GM23248 (cell line): ENCODE results near the gene XRCC5. TPM values are rescaled to one million over a fixed set of nuclear protein-coding genes. Genes with fewer than 3 reads are reported as not detected.

Experiments used
- DNase-seq: peaks from one replicate; pipeline ENCODE4 v3.0.0-alpha.2; 2015
- H2AFZ ChIP-seq: fragments of 200-600 bp; sonication (generic); 2 replicates; pipeline ENCODE4 v1.6.1; 2016; ENCODE audit warnings: antibody characterized with exemption
- H3F3A ChIP-seq: fragments of 200-600 bp; sonication (generic); 2 replicates; pipeline ENCODE4 v1.6.1; 2016; ENCODE audit warnings: mild to moderate bottlenecking, antibody characterized with exemption, mixed run types; ENCODE audit not compliant: insufficient read depth
- H3K27ac ChIP-seq: fragments of 200-600 bp; sonication (generic); 2 replicates; pipeline ENCODE4 v1.5.1; 2016; ENCODE audit warnings: mild to moderate bottlenecking
- H3K27me3 ChIP-seq: fragments of 200-600 bp; sonication (generic); replicated peaks from 2 replicates; pipeline ENCODE4 v1.6.1; 2016; ENCODE audit warnings: mild to moderate bottlenecking; ENCODE audit not compliant: insufficient read depth
- H3K36me3 ChIP-seq: fragments of 200-600 bp; sonication (generic); 2 replicates; pipeline ENCODE4 v1.6.1; 2016; ENCODE audit warnings: low read depth, mild to moderate bottlenecking
- H3K4me1 ChIP-seq: fragments of 200-600 bp; sonication (generic); 2 replicates; pipeline ENCODE4 v1.6.1; 2016; ENCODE audit warnings: mild to moderate bottlenecking; ENCODE audit not compliant: insufficient read depth
- H3K4me2 ChIP-seq: fragments of 200-600 bp; sonication (generic); one replicate; pipeline ENCODE4 v1.6.1; 2016; ENCODE audit warnings: mild to moderate bottlenecking; ENCODE audit not compliant: unreplicated experiment
- H3K4me3 ChIP-seq: fragments of 200-600 bp; sonication (generic); 2 replicates; pipeline ENCODE4 v1.5.1; 2016; ENCODE audit warnings: mild to moderate bottlenecking
- H3K79me2 ChIP-seq: fragments of 200-600 bp; sonication (generic); 2 replicates; pipeline ENCODE4 v1.6.1; 2016; ENCODE audit warnings: mild to moderate bottlenecking; ENCODE audit not compliant: insufficient read depth
- H3K9ac ChIP-seq: fragments of 200-600 bp; sonication (generic); 2 replicates; pipeline ENCODE4 v1.6.1; 2016; ENCODE audit warnings: mild to moderate bottlenecking
- H3K9me2 ChIP-seq: fragments of 200-600 bp; sonication (generic); 2 replicates; pipeline ENCODE4 v1.6.1; 2016; ENCODE audit warnings: mixed run types, mild to moderate bottlenecking, moderate library complexity; ENCODE audit not compliant: insufficient read depth
- H3K9me3 ChIP-seq: fragments of 200-600 bp; sonication (generic); one replicate; pipeline ENCODE4 v1.6.1; 2017; ENCODE audit warnings: low read depth
- H4K20me1 ChIP-seq: fragments of 200-600 bp; sonication (generic); 2 replicates; pipeline ENCODE4 v1.6.0; 2016; ENCODE audit not compliant: insufficient read depth
- EZH2 ChIP-seq: fragments of 200-600 bp; sonication (generic); IDR thresholded peaks from 2 replicates; pipeline ENCODE4 v1.6.1; 2018; ENCODE audit warnings: antibody characterized with exemption, mild to moderate bottlenecking; ENCODE audit not compliant: insufficient read depth, poor library complexity, severe bottlenecking
- EZH2phosphoT487 ChIP-seq: fragments of 200-600 bp; sonication (generic); IDR thresholded peaks from 2 replicates; pipeline ENCODE4 v1.6.1; 2018; ENCODE audit warnings: antibody characterized with exemption, moderate library complexity, mild to moderate bottlenecking, low read depth; ENCODE audit not compliant: insufficient read depth
- WGBS, 2 experiments: methylation state at CpG; one replicate each; pipeline ENCODE4 v1.1.6; 2015 to 2017; ENCODE audit warnings: low lambda C conversion rate in 2 of 2, low coverage in 1 of 2; ENCODE audit errors: missing lambda C conversion rate in 2 of 2; 5-methylcytosine and 5-hydroxymethylcytosine counted together
- in situ Hi-C: fragments of 300-500 bp; cut with MboI; formaldehyde crosslinking; loops from 2 replicates; pipeline ENCODE4 v1.15.0; 2020
- polyA plus RNA-seq: library from polyadenylated mRNA; unstranded; fragments of >200 nt; fragmentation: Nextera tagmentation; extraction: Ambion mirVana; gene quantifications from 2 replicates; pipeline ENCODE4 v1.2.1, GENCODE V29; 2016
- total RNA-seq: library from RNA; depleted of rRNA; stranded (reverse); fragments of >200 nt; shearing (Covaris generic); gene quantifications from 2 replicates; pipeline ENCODE4 v1.2.3, GENCODE V29; 2014

The XRCC5 gene
- total and polyA plus RNA-seq, 2 experiments from 2014 or later = 197 to 249 TPM

- Histone ChIP-seq H3K27ac (peak overlapping the region; percentile 63), H3K36me3 (peaks cover 39% of the 10 kb centered on the region), H2AFZ (peak overlapping the region; percentile 82), H3K9ac (peak overlapping the region; percentile 93), H3K9me3 (no peaks in the 10 kb centered on the region), H4K20me1 (no peaks in the 10 kb centered on the region), H3K9me2 (no peaks in the 10 kb centered on the region), H3K4me2 (peak overlapping the region; percentile 94), H3K4me3 (peak overlapping the region; percentile 90), H3F3A (peaks cover 33% of the 10 kb centered on the region), H3K27me3 (no peaks in the 10 kb centered on the region), H3K4me1 (peaks cover 30% of the 10 kb centered on the region), H3K79me2 (peaks cover 55% of the 10 kb centered on the region)
- WGBS, 2 experiments = 0 to 8% methylated on average over 1 of the region's 1 CpG
- TF ChIP-seq EZH2 (no peak), EZH2phosphoT487 (no peak)
- in situ Hi-C loops = no loop called here
- peak; percentile 43 for DNase-seq
These were observed 1.5 kb downstream of the XRCC5 start for GRCh38 chr2:216110620-216111019.

DNA sequence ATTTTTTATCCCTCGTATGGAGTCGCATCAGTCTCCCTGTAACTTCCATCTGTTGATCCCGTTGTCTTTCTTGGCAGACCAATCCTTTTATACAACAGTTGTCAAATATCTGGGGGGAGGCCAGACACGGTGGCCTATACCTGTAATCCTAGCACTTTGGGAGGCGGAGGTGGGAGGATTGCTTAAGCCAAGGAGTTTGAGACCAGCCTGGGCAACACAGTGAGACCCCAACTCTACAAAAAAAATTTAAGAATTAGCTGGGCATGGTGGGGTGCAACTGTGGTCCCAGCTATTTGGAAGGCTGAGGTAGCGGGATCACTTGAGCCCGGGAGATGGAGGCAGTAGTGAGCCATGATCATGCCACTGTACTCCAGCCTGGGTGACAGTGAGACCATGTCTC lies 2.0 kb downstream of the XRCC5 start:
- Histone ChIP-seq H3K27ac (peak overlapping the region; percentile 63), H3K9ac (peak overlapping the region; percentile 93), H2AFZ (no peak overlapping the region), H3F3A (peaks cover 33% of the 10 kb centered on the region), H3K4me1 (peaks cover 35% of the 10 kb centered on the region), H3K27me3 (no peaks in the 10 kb centered on the region), H3K4me2 (peak overlapping the region; percentile 94), H4K20me1 (no peaks in the 10 kb centered on the region), H3K9me3 (no peaks in the 10 kb centered on the region), H3K9me2 (no peaks in the 10 kb centered on the region), H3K36me3 (peaks cover 42% of the 10 kb centered on the region), H3K4me3 (peak overlapping the region; percentile 90), H3K79me2 (peaks cover 60% of the 10 kb centered on the region)
- DNase-seq = no peak
- in situ Hi-C loops = no loop called here
- WGBS, 2 experiments = 70 to 73% methylated on average over 7 of the region's 7 CpGs
- TF ChIP-seq EZH2phosphoT487 = no peak
- no peak for TF ChIP-seq EZH2

- H3F3A ChIP-seq = peaks cover 42% of the 10 kb centered on the region
- no peak overlapping the region for H3K4me3 ChIP-seq
- H3K79me2 ChIP-seq = peaks cover 78% of the 10 kb centered on the region
- no peak for DNase-seq
- no peak for TF ChIP-seq EZH2phosphoT487
- TF ChIP-seq EZH2 = no peak
- no peak overlapping the region for H2AFZ ChIP-seq
- no peaks in the 10 kb centered on the region for H4K20me1 ChIP-seq
- WGBS, 2 experiments = 61 to 62% methylated on average over 4 of the region's 4 CpGs
- peaks cover 59% of the 10 kb centered on the region for H3K36me3 ChIP-seq
- no peaks in the 10 kb centered on the region for H3K27me3 ChIP-seq
- peaks cover 53% of the 10 kb centered on the region for H3K4me1 ChIP-seq
- in situ Hi-C loops = no loop called here
- H3K9me2 ChIP-seq = no peaks in the 10 kb centered on the region
- 0 out of 2 replicates have a peak overlapping the region, but pooled peaks have one; percentile 93 for H3K9ac ChIP-seq
- no peak overlapping the region for H3K4me2 ChIP-seq
- H3K9me3 ChIP-seq = no peaks in the 10 kb centered on the region
- peak overlapping the region; percentile 12 for H3K27ac ChIP-seq
These were observed 3.8 kb downstream of the XRCC5 start for GRCh38 chr2:216112926-216113325.

DNA sequence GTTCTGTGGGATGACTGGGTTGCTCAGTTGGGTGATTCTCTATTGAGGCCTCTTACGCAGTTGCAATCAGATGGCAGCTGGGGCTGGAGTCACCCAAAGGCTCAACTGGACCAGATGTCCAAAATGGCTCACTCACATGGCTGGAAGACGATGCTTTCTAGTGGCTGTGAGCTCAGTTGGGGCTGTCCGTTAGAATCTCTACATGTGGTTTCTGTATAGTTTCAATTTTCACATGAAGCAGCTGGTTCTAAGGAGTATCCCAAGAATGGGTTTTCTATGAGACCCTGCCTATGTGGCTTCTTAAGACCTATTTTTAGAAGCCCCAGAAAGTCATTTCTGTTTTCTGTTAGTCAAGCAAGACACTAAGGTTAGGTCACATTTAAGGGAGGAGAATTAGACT lies 4.4 kb downstream of the XRCC5 start:
- Histone ChIP-seq H3K9ac (no peak overlapping the region), H3F3A (peaks cover 42% of the 10 kb centered on the region), H3K79me2 (peaks cover 85% of the 10 kb centered on the region), H3K9me3 (no peaks in the 10 kb centered on the region), H3K9me2 (no peaks in the 10 kb centered on the region), H4K20me1 (no peaks in the 10 kb centered on the region), H3K36me3 (peaks cover 66% of the 10 kb centered on the region), H2AFZ (no peak overlapping the region), H3K27me3 (no peaks in the 10 kb centered on the region), H3K4me1 (peaks cover 54% of the 10 kb centered on the region), H3K4me2 (no peak overlapping the region), H3K27ac (peak overlapping the region; percentile 12), H3K4me3 (no peak overlapping the region)
- DNase-seq = no peak
- TF ChIP-seq EZH2phosphoT487 (no peak), EZH2 (no peak)
- in situ Hi-C loops = no loop called here
- WGBS, 2 experiments = 59 to 66% methylated on average over 3 of the region's 3 CpGs

- Histone ChIP-seq H3K36me3 (peaks cover 73% of the 10 kb centered on the region), H3K4me3 (no peak overlapping the region), H3K4me1 (peaks cover 54% of the 10 kb centered on the region), H3K9me2 (no peaks in the 10 kb centered on the region), H3K9ac (no peak overlapping the region), H3K27me3 (no peaks in the 10 kb centered on the region), H3K9me3 (no peaks in the 10 kb centered on the region), H3F3A (peaks cover 42% of the 10 kb centered on the region), H3K4me2 (no peak overlapping the region), H2AFZ (no peak overlapping the region), H4K20me1 (no peaks in the 10 kb centered on the region), H3K79me2 (peaks cover 90% of the 10 kb centered on the region), H3K27ac (no peak overlapping the region)
- in situ Hi-C loops = no loop called here
- 26% methylated on average over 4 of the region's 4 CpGs for WGBS, 2 experiments
- DNase-seq = no peak
- no peak for TF ChIP-seq EZH2phosphoT487
- no peak for TF ChIP-seq EZH2
These were observed 5.2 kb downstream of the XRCC5 start for GRCh38 chr2:216114382-216114713.
